OCI-LY3 (cell line): ENCODE measurements around the gene SLC16A4.

Experiments
- H2AFZ ChIP-seq: fragments of 200-600, 300-600 bp; shearing (Covaris generic); 2 replicates; pipeline ENCODE4 v1.6.0; 2014; ENCODE audit warnings: antibody characterized with exemption, low read depth, low read length
- H3K27ac ChIP-seq: fragments of 200-600, 300-600 bp; sonication (generic); 2 replicates; pipeline ENCODE4 v1.5.1; 2014; ENCODE audit warnings: mild to moderate bottlenecking, low read length, moderate library complexity, mixed read lengths
- H3K27me3 ChIP-seq: fragments of 200-600, 300-600 bp; sonication (generic); 2 replicates; pipeline ENCODE4 v1.6.1; 2014; ENCODE audit warnings: low read depth, low read length, mixed read lengths
- H3K36me3 ChIP-seq: fragments of 200-600, 300-600 bp; sonication (generic); replicated peaks from 2 replicates; pipeline ENCODE3; 2014; ENCODE audit warnings: low read depth, low read length, mixed read lengths
- H3K4me1 ChIP-seq: fragments of 300-600, 200-600 bp; sonication (generic); 2 replicates; pipeline ENCODE4 v1.6.1; 2014; ENCODE audit warnings: low read length, mixed read lengths
- H3K4me2 ChIP-seq: fragments of 200-600, 300-600 bp; sonication (generic); 2 replicates; pipeline ENCODE4 v1.6.1; 2014; ENCODE audit warnings: low read length, mixed read lengths
- H3K4me3 ChIP-seq: fragments of 300-600, 200-600 bp; sonication (generic); 2 replicates; pipeline ENCODE4 v1.5.1; 2014; ENCODE audit warnings: antibody characterized with exemption, mild to moderate bottlenecking, low read length, moderate library complexity
- H3K79me2 ChIP-seq: fragments of 300-600, 200-600 bp; shearing (Covaris generic); 2 replicates; pipeline ENCODE4 v1.6.1; 2014; ENCODE audit warnings: mild to moderate bottlenecking, low read length, mixed read lengths
- H3K9ac ChIP-seq: fragments of 300-600, 200-600 bp; shearing (Covaris generic); 2 replicates; pipeline ENCODE4 v1.6.0; 2014; ENCODE audit warnings: mild to moderate bottlenecking, low read length, moderate library complexity
- H3K9me3 ChIP-seq: fragments of 200-600, 300-600 bp; shearing (Covaris generic); 2 replicates; pipeline ENCODE4 v1.6.1; 2014; ENCODE audit warnings: low read length, mixed read lengths; ENCODE audit not compliant: insufficient read depth
- H4K20me1 ChIP-seq: fragments of 200-600, 300-600 bp; sonication (generic); 2 replicates; pipeline ENCODE4 v1.6.1; 2016; ENCODE audit warnings: low read length, mixed read lengths; ENCODE audit not compliant: insufficient read depth
- EZH2phosphoT487 ChIP-seq: fragments of 200-600 bp; shearing (Covaris generic); IDR thresholded peaks from 2 replicates; pipeline ENCODE4 v1.6.1; 2018; ENCODE audit warnings: antibody characterized with exemption, mixed run types, low read depth
- TF ChIP-seq, protein P1 (sequence below): fragments of 200-600, 300-600 bp; sonication (generic); IDR thresholded peaks from 2 replicates; pipeline ENCODE4 v1.5.1; 2014; ENCODE audit warnings: antibody characterized with exemption, low read length, low read depth

SLC16A4 gene

DNA sequence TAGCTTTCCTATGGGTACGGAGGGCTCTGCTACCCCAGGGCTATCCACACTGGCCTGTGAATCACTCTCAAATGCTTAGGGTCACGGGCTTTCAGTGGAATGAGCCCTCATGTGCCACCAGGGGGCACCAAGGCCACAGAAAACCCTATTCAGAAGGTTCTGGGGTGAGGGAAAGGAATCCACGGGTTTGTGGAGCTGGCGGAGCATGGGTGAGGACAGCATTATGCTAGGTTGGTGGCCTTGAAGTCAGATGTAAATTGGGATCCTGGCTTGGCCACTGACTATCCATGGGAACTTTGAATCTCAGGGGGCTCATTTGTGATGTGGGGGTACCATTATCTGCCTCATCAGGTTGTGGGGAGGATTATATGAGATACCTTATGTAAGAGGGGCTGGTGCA lies 21.8 kb upstream of the SLC16A4 start:
- peak overlapping the region; percentile 19; the same call in 1 of the 2 replicates for H3K4me3 ChIP-seq
- no peak for TF ChIP-seq EZH2phosphoT487
- TF ChIP-seq, protein P1, sequence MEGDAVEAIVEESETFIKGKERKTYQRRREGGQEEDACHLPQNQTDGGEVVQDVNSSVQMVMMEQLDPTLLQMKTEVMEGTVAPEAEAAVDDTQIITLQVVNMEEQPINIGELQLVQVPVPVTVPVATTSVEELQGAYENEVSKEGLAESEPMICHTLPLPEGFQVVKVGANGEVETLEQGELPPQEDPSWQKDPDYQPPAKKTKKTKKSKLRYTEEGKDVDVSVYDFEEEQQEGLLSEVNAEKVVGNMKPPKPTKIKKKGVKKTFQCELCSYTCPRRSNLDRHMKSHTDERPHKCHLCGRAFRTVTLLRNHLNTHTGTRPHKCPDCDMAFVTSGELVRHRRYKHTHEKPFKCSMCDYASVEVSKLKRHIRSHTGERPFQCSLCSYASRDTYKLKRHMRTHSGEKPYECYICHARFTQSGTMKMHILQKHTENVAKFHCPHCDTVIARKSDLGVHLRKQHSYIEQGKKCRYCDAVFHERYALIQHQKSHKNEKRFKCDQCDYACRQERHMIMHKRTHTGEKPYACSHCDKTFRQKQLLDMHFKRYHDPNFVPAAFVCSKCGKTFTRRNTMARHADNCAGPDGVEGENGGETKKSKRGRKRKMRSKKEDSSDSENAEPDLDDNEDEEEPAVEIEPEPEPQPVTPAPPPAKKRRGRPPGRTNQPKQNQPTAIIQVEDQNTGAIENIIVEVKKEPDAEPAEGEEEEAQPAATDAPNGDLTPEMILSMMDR: peak; percentile 74
- no peaks in the 10 kb centered on the region; the same call in 1 of the 2 replicates for H3K79me2 ChIP-seq
- peak overlapping the region; percentile 21; the same call in 1 of the 2 replicates for H3K27ac ChIP-seq
- no peaks in the 10 kb centered on the region for H3K27me3 ChIP-seq
- H3K4me2 ChIP-seq: peak overlapping the region; percentile 64
- no peaks in the 10 kb centered on the region for H3K9me3 ChIP-seq
- no peaks in the 10 kb centered on the region for H4K20me1 ChIP-seq
- H3K9ac ChIP-seq: no peak overlapping the region
- no peaks in the 10 kb centered on the region for H3K36me3 ChIP-seq
- peaks cover 18% of the 10 kb centered on the region for H3K4me1 ChIP-seq
- 0 out of 2 replicates have a peak overlapping the region, but pooled peaks have one; percentile 17 for H2AFZ ChIP-seq

DNA sequence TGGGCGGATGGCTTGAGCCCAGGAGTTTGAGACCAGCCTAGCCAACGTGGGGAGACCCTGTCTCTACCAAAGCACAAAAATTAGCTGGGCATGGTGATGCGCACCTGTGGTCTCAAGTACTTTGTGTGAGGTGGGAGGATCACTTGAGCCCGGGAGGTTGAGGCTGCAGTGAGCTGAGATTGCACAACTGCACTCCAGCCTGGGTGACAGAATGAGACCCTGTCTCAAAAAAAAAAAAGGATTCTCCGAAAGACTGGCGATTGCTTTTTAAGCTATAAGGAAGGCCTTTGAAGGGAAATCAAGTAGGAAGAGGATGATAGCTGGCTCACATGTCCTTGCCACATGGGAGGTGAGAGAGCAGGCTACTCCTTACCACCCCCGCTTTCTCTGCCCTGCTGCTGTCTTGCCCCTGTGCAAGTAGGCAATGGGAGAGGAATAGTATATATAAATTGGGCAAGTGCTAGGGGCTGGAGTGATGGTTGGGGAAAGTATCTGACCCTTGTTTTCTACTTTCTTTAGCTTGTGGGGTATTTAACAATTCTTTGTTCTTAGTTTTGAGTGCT lies 20.4 kb upstream of the SLC16A4 start:
- H3K4me1 ChIP-seq: peaks cover 19% of the 10 kb centered on the region
- H3K36me3 ChIP-seq: no peaks in the 10 kb centered on the region
- no peak overlapping the region for H3K27ac ChIP-seq
- H4K20me1 ChIP-seq: no peaks in the 10 kb centered on the region
- H3K4me3 ChIP-seq: no peak overlapping the region
- H3K9me3 ChIP-seq: no peaks in the 10 kb centered on the region
- H3K9ac ChIP-seq: no peak overlapping the region
- no peak overlapping the region for H2AFZ ChIP-seq
- peaks cover 13% of the 10 kb centered on the region for H3K79me2 ChIP-seq
- no peak overlapping the region for H3K4me2 ChIP-seq
- no peaks in the 10 kb centered on the region for H3K27me3 ChIP-seq
- TF ChIP-seq, protein P1: no peak
- no peak for TF ChIP-seq EZH2phosphoT487

DNA sequence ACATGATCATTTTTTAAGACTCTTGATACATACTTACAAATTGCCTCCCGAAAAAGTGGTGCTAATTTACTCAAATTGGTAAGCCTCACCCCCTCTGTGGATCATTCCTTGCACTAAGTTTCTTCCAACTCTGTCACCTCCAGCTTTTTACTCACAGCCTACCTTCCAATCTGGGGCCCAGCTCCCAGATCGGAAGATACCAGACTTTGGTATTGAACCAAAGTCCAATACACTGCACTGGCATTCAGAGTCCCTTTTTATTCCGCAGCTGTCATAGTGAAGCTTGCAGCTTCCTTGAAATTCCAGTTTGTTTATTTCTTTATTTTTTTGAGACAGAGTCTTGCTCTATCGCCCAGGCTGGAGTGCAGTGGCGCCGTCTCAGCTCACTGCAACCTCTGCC lies 18.5 kb upstream of the SLC16A4 start:
- Histone ChIP-seq H3K4me2 (no peak overlapping the region), H3K79me2 (peaks cover 21% of the 10 kb centered on the region), H3K27me3 (no peaks in the 10 kb centered on the region), H3K9ac (no peak overlapping the region), H3K9me3 (no peaks in the 10 kb centered on the region), H2AFZ (no peak overlapping the region), H3K36me3 (peaks cover under 1% of the 10 kb centered on the region), H4K20me1 (no peaks in the 10 kb centered on the region), H3K27ac (no peak overlapping the region), H3K4me1 (peaks cover 23% of the 10 kb centered on the region), H3K4me3 (no peak overlapping the region)
- no peak for TF ChIP-seq EZH2phosphoT487

DNA sequence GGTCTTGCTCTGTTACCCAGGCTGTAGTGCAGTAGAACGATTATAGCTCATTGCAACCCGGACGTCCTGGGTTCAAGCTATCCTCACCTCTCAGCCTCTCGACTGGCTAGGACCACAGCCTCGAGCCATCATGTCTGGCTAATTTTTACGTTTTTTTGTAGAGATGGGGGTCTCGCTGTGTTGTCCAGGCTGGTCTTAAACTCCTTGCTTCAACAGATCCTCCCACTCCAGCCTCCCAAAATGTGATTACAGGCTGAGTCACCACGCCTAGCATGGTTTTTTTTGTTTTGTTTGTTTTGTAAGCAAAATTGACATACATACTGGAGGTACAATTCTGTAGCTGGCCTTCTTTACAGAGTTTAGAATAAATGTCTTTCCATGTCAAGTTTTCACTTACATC lies 17.7 kb upstream of the SLC16A4 start:
- no peak overlapping the region for H2AFZ ChIP-seq
- H3K4me2 ChIP-seq: peak overlapping the region; percentile 94
- TF ChIP-seq, protein P1: no peak
- TF ChIP-seq EZH2phosphoT487: no peak
- H3K79me2 ChIP-seq: peaks cover 21% of the 10 kb centered on the region
- H3K36me3 ChIP-seq: peaks cover 6% of the 10 kb centered on the region
- no peak overlapping the region for H3K27ac ChIP-seq
- no peak overlapping the region; the same call in 1 of the 2 replicates for H3K9ac ChIP-seq
- no peaks in the 10 kb centered on the region for H3K27me3 ChIP-seq
- H3K4me3 ChIP-seq: peak overlapping the region; percentile 95
- H4K20me1 ChIP-seq: no peaks in the 10 kb centered on the region
- H3K9me3 ChIP-seq: no peaks in the 10 kb centered on the region
- peaks cover 17% of the 10 kb centered on the region for H3K4me1 ChIP-seq
